IPS DF 6.9 (cell line): ENCODE data around the gene SLC2A11.

Experiments
- DNase-seq: peaks from one replicate; pipeline ENCODE4 v3.0.0-alpha.2; 2013; ENCODE audit warnings: low read depth, low spot score
- H3K27ac ChIP-seq: one replicate; pipeline ENCODE4 v1.5.1; 2013; ENCODE audit warnings: low read length, control low read depth
- H3K27me3 ChIP-seq: 2 replicates; pipeline ENCODE4 v1.6.1; 2013; ENCODE audit warnings: mild to moderate bottlenecking, low read length; ENCODE audit not compliant: control insufficient read depth, insufficient read depth
- H3K36me3 ChIP-seq: 2 replicates; pipeline ENCODE4 v1.6.1; 2013; ENCODE audit warnings: low read length; ENCODE audit not compliant: control insufficient read depth, insufficient read depth
- H3K4me1 ChIP-seq: 2 replicates; pipeline ENCODE4 v1.6.1; 2013; ENCODE audit warnings: low read length; ENCODE audit not compliant: control insufficient read depth, insufficient read depth
- H3K4me3 ChIP-seq: 2 replicates; pipeline ENCODE4 v1.5.1; 2013; ENCODE audit warnings: mild to moderate bottlenecking, low read length
- H3K9me3 ChIP-seq: 2 replicates; pipeline ENCODE4 v1.6.1; 2013; ENCODE audit warnings: low read length, inconsistent platforms; ENCODE audit not compliant: control insufficient read depth, insufficient read depth
- WGBS: extraction: QIAGEN DNeasy Blood & Tissue Kit; methylation state at CpG from one replicate; pipeline ENCODE4 v1.1.7; 2013; ENCODE audit warnings: mixed read lengths, missing lambda C conversion rate; ENCODE audit not compliant: insufficient read length, insufficient coverage; 5-methylcytosine and 5-hydroxymethylcytosine counted together

The SLC2A11 gene

DNA sequence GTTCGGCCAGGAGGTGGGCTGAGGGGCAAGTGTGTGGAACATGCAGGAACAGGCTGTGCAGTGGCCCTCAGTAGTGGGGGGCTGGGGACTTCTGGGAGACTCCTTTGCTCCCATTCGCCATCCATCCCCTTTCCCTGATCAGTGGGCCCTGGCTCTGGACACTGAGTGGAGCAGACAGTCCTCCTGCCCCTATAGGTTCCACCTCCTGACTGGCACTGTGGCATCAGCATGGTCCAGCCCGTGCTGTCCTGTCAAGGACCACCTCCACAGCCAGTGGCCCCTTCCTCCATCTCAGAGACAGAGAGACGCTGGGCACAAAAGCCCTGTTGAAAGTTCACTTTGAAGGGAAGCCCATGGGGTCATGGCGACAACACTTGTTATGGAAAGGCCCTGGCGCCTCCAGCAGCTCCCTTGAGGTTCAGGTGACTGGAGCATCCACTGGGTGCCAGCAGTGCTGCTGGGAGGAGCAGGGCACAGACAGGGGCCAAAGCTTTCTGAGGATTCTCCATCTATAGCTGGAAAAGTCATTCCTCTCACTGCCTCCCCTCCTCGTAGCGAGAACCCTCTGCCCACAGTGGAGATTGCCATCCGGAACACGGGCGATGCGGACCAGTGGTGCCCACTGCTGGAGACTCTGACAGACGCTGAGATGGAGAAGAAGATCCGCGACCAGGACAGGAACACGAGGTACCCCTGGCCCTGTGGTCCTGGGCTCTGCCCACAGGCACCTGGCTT is 24.5 kb upstream of the SLC2A11 start:
- Histone ChIP-seq H3K9me3 (no peaks in the 10 kb centered on the region), H3K4me1 (peaks cover 8% of the 10 kb centered on the region; the same call in 1 of the 2 replicates), H3K27me3 (no peaks in the 10 kb centered on the region), H3K36me3 (peaks cover 24% of the 10 kb centered on the region), H3K27ac (no peak overlapping the region), H3K4me3 (no peak overlapping the region)
- no peak for DNase-seq
- WGBS = no CpG with 5 or more reads among the region's 16 CpGs

- Histone ChIP-seq H3K27ac (no peak overlapping the region), H3K9me3 (no peaks in the 10 kb centered on the region), H3K4me1 (peaks cover 8% of the 10 kb centered on the region; the same call in 1 of the 2 replicates), H3K27me3 (no peaks in the 10 kb centered on the region), H3K36me3 (peaks cover 24% of the 10 kb centered on the region), H3K4me3 (no peak overlapping the region)
- no CpG with 5 or more reads among the region's 13 CpGs for WGBS
- DNase-seq = no peak
Observed at GRCh38 chr22:23833911-23834317, 23.8 kb upstream of the SLC2A11 start.

DNA sequence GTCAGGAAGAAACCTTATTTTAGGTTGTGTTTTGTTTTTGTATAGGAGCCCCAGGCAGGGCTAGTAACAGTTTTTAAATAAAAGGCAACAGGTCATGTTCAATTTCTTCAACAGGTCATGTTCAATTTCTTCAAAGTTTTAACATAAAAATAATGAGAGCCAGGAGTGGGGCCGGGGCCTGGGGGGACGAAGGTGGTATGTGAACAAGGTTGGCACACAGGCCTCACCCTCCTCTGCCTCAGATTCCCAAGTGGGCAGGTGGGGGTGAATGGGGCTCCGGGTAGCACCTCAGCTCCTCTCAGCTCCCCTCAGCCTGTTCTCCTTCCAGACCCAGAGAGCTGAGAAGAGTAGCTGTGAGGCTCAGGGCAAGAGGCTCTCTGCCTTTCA is 23.3 kb upstream of the SLC2A11 start:
- no peak overlapping the region for H3K27ac ChIP-seq
- H3K36me3 ChIP-seq = peaks cover 21% of the 10 kb centered on the region
- WGBS = no CpG with 5 or more reads among the region's 3 CpGs
- H3K27me3 ChIP-seq = no peaks in the 10 kb centered on the region
- H3K4me1 ChIP-seq = peaks cover 8% of the 10 kb centered on the region; the same call in 1 of the 2 replicates
- H3K9me3 ChIP-seq = no peaks in the 10 kb centered on the region
- H3K4me3 ChIP-seq = no peak overlapping the region
- DNase-seq = no peak

DNA sequence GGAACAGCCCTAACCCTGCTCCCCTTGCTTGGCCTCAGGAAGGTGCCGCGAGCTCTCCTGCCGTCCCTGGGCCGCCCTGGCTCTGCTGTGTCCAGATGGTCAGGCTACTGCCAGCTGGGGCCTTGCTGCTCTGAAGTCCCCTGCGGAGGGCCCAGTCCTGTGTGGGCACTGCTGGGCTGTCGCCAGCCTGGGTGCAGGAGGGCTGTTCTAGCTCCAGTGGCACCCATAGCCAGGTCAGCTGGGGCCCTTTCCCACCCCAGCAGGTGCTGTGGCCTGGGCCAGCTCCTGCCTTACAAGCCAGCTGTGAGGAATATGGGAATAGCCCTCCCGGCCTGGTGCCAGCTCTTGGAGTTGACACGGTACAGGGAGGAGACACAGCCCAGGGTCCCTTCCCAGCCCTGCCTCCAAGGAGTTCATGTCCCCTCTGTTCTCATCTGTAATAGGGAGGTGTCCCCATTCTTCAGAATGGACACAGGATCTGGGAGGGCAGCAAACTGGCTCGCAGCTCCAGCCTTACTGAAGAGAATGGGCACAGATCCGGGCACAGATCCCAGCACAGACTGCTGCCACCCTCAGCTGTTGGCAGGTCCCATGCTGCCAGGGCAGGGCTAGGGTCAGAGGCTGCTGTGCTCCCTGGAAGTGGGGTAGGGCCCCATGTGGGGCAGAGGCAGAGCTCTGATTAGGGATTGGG is 22.7 kb upstream of the SLC2A11 start:
- Histone ChIP-seq H3K9me3 (no peaks in the 10 kb centered on the region), H3K4me1 (peaks cover 8% of the 10 kb centered on the region; the same call in 1 of the 2 replicates), H3K27me3 (no peaks in the 10 kb centered on the region), H3K4me3 (no peak overlapping the region), H3K27ac (no peak overlapping the region), H3K36me3 (peaks cover 21% of the 10 kb centered on the region)
- DNase-seq = no peak
- no CpG with 5 or more reads among the region's 10 CpGs for WGBS

GRCh38 chr22:23835484-23836144 is 22.1 kb upstream of the SLC2A11 start:
- WGBS = no CpG with 5 or more reads among the region's 11 CpGs
- no peak overlapping the region for H3K27ac ChIP-seq

DNA sequence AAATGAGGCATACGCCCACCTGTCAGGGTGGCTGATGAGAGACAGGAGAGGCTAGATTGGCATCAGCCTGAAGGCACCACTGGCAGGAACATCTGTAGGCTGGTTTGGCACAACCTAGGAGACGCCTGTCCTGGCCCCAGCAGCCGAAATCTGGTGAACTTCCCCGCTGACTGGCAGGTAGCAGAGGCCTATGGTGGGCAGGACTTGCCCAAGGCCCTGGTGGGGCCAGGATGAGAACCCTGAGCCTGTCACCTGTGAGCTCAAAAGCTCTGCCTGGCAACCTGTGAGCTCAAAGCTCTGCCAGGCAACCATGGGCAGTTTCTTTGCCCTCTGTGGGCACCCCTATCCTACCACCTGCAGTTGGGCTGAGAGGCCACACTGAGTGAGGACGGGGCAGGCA is 21.4 kb upstream of the SLC2A11 start:
- H3K27ac ChIP-seq = no peak overlapping the region
- H3K4me1 ChIP-seq = peaks cover 8% of the 10 kb centered on the region; the same call in 1 of the 2 replicates
- H3K4me3 ChIP-seq = no peak overlapping the region
- no peak for DNase-seq
- H3K9me3 ChIP-seq = no peaks in the 10 kb centered on the region
- H3K36me3 ChIP-seq = peaks cover 21% of the 10 kb centered on the region
- no CpG with 5 or more reads among the region's 5 CpGs for WGBS
- H3K27me3 ChIP-seq = no peaks in the 10 kb centered on the region

More at GRCh38 chr22:23835484-23836144, 22.1 kb upstream of the SLC2A11 start:
- H3K9me3 ChIP-seq = no peaks in the 10 kb centered on the region
- DNase-seq = no peak
- peaks cover 21% of the 10 kb centered on the region for H3K36me3 ChIP-seq
- H3K27me3 ChIP-seq = no peaks in the 10 kb centered on the region
- H3K4me1 ChIP-seq = peaks cover 8% of the 10 kb centered on the region; the same call in 1 of the 2 replicates
- H3K4me3 ChIP-seq = no peak overlapping the region

- peaks cover 21% of the 10 kb centered on the region for H3K36me3 ChIP-seq
- peaks cover 8% of the 10 kb centered on the region; the same call in 1 of the 2 replicates for H3K4me1 ChIP-seq
- H3K27me3 ChIP-seq = no peaks in the 10 kb centered on the region
- no CpG with 5 or more reads among the region's 12 CpGs for WGBS
- no peak for DNase-seq
- H3K27ac ChIP-seq = no peak overlapping the region
- H3K4me3 ChIP-seq = no peak overlapping the region
- H3K9me3 ChIP-seq = no peaks in the 10 kb centered on the region
Observed at GRCh38 chr22:23836692-23837495, 20.8 kb upstream of the SLC2A11 start.

DNA sequence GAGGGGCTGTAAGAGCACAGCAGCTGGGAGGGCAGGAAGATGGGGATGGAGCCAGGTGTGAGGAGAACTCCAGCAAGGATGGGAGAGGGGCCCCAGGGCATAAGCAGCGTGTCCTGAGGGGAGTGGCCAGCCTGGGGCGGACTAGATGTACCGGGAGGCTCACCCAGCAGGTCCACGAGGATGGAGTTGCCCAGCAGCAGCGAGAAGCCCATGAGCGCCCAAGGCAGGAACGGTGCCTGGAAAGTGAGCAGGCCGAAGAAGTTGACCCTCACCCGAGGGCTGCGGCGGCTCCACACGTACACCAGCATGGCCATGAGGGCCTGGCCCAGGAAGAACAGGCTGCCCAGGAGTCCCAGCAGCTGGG is 20.2 kb upstream of the SLC2A11 start:
- Histone ChIP-seq H3K4me3 (no peak overlapping the region), H3K27ac (no peak overlapping the region), H3K27me3 (no peaks in the 10 kb centered on the region), H3K36me3 (peaks cover 21% of the 10 kb centered on the region), H3K4me1 (peaks cover 8% of the 10 kb centered on the region; the same call in 1 of the 2 replicates), H3K9me3 (no peaks in the 10 kb centered on the region)
- DNase-seq = no peak
- WGBS = no CpG with 5 or more reads among the region's 12 CpGs

- H3K27ac ChIP-seq = no peak overlapping the region
- no CpG with 5 or more reads among the region's 41 CpGs for WGBS
- H3K9me3 ChIP-seq = no peaks in the 10 kb centered on the region
- H3K27me3 ChIP-seq = no peaks in the 10 kb centered on the region
- H3K4me1 ChIP-seq = peaks cover 8% of the 10 kb centered on the region; the same call in 1 of the 2 replicates
- H3K4me3 ChIP-seq = peak overlapping the region; percentile 65; the same call in 1 of the 2 replicates
- DNase-seq = no peak
- peaks cover 19% of the 10 kb centered on the region for H3K36me3 ChIP-seq
Observed at GRCh38 chr22:23837911-23838680, 19.6 kb upstream of the SLC2A11 start.
